Neural cell (in vitro differentiated cells): ENCODE data around the gene CEACAM4.

Experiments
- EP300 ChIP-seq: fragments of 450-650 bp; conservative IDR thresholded peaks from 2 replicates; pipeline ENCODE4 v1.6.1; 2014; ENCODE audit warnings: antibody characterized with exemption, mild to moderate bottlenecking, moderate library complexity; ENCODE audit not compliant: poor library complexity, severe bottlenecking
- POLR2AphosphoS5 ChIP-seq: IDR thresholded peaks from 2 replicates; pipeline ENCODE4 v1.6.1; 2012
- RAD21 ChIP-seq: fragments of 450-650 bp; conservative IDR thresholded peaks from 2 replicates; pipeline ENCODE4 v1.6.1; 2014; ENCODE audit warnings: antibody characterized with exemption, mild to moderate bottlenecking, moderate library complexity
- TF ChIP-seq, protein P1 (sequence below): fragments of 450-650 bp; IDR thresholded peaks from 2 replicates; pipeline ENCODE4 v1.5.1; 2014; ENCODE audit warnings: antibody characterized with exemption, mild to moderate bottlenecking, moderate library complexity; ENCODE audit not compliant: poor library complexity, severe bottlenecking

DNA sequence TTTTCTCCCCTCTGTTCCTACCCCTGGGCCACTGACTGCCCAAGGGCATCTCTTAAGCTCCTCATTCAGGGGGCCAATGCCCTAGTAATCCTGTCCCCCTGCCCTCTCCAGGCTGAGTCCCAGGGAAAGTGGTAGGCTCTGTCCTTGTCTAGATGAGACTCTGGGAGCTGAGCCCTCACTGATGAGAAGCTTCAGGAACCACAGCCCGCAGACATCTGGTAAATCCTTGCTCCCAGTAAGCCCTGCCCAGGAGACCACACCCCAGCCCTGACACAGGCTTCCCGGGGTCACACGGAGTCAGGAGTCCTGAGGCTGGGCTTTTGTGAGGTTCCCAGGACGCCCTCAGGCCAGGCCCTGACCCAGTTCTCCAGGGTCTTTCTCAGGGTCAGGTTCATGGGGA is 1.9 kb downstream of the CEACAM4 start:
- TF ChIP-seq EP300 (no peak), RAD21 (no peak), POLR2AphosphoS5 (no peak)
- TF ChIP-seq, protein P1, sequence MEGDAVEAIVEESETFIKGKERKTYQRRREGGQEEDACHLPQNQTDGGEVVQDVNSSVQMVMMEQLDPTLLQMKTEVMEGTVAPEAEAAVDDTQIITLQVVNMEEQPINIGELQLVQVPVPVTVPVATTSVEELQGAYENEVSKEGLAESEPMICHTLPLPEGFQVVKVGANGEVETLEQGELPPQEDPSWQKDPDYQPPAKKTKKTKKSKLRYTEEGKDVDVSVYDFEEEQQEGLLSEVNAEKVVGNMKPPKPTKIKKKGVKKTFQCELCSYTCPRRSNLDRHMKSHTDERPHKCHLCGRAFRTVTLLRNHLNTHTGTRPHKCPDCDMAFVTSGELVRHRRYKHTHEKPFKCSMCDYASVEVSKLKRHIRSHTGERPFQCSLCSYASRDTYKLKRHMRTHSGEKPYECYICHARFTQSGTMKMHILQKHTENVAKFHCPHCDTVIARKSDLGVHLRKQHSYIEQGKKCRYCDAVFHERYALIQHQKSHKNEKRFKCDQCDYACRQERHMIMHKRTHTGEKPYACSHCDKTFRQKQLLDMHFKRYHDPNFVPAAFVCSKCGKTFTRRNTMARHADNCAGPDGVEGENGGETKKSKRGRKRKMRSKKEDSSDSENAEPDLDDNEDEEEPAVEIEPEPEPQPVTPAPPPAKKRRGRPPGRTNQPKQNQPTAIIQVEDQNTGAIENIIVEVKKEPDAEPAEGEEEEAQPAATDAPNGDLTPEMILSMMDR = no peak
